GM08714 (cell line): ENCODE results near the gene PPP6C.

ENCODE experiments used
- H3K4me3 ChIP-seq: fragments of 200-500 bp; sonication (Bioruptor generic); 2 replicates; pipeline ENCODE4 v1.5.1; 2014; ENCODE audit warnings: mild to moderate bottlenecking, low read length, inconsistent platforms
- ZNF274 ChIP-seq: IDR thresholded peaks from 2 replicates; pipeline ENCODE4 v1.6.1; 2012; ENCODE audit warnings: mild to moderate bottlenecking, low read depth, low read length

PPP6C gene

DNA sequence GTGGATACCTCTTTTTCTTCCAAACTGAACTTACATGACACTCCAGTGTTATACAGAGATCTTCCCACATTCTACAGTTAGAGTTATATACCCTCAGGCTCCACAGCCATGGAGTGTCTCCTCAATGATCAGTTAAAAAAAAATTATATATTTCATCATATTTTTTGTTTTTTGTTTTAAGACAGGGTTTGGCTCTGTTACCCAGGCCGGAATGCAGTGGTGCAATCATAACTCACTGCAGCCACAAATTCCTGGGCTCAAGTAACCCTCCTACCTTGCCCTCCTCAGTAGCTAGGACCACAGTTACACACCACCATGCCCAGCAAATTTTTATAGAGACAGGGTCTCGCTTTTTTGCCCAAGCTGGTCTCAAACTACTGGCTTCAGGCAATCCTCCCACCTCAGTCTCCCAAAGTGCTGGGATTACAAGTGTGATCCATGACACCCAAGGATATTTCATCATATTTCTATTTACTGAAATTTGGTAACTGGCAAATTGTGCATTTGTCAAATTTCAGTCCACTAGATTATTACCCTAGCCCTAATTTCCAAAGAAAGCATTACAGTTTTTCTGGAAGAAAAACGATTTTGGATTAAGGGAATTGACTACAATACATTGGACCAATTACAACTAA is 28.2 kb downstream of the PPP6C start:
- TF ChIP-seq ZNF274: no peak

DNA sequence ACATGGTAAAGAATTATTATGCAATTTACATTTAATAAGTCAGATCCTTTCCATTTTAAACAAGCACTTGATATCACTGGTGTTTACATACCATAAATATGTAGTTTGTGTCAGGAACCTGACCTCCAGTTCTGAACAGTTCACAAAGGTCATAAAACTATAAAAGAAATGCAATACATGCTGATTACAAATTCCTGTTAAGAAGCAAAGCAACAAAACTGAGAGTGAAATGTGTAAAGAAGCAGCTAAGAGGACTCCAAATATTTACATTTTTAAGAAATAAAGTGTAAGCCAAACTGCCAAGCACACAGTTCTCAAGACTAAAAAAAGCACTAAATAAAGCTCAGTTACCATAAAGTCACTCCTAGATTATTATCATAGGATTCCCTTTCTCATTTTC is 28.9 kb downstream of the PPP6C start:
- no peak for TF ChIP-seq ZNF274
- no peak overlapping the region for H3K4me3 ChIP-seq

More for the DNA sequence above, 28.2 kb downstream of the PPP6C start:
- no peak overlapping the region for H3K4me3 ChIP-seq

DNA sequence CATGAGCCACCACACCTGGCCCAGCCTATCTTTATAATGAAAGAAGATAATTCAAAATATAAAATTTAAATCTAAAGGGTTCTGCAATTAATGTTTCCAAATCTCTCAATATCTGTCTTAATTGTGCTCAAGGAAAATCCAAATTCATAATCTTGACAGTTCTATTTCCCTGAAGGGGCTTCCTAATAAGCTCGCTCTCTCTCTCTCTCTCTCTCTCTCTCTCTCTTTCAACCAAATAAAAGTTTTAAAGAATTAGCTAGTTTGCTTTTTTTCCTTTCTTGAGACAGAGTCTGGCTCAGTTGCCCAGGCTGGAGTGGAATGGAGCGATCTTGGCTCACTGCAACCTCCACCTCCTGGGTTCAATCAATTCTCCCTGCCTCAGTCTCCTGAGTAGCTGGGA is 33.1 kb downstream of the PPP6C start:
- TF ChIP-seq ZNF274: no peak
- H3K4me3 ChIP-seq: no peak overlapping the region

DNA sequence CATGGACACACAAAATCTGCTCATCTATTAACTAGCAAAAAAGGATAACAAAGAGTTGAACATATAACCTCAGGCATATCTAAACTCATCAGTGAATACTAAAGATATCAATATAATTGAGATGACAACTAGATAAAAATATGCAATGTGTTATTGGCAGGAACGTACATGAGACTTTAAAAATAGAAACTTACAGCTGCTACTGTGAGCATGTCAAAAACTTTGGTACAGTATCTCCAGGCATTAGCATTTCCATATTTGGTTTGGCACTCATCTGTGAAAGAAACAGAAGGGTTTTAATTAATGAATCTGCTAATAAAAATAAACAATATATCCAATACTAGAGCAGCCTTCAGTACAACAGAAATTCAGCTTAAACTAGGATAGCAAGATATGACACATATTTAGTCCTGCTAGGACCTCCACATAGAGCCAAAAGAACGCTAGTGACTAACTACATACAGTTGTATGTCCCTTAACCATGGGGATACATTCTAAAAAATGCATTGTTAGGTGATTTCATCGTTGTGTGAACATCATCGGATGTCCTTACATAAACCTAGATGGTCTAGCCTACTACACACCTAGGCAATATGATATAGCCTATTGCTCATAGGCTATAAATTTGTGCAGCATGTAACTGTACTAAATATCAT is 35.8 kb downstream of the PPP6C start:
- H3K4me3 ChIP-seq: no peak overlapping the region
- TF ChIP-seq ZNF274: no peak

DNA sequence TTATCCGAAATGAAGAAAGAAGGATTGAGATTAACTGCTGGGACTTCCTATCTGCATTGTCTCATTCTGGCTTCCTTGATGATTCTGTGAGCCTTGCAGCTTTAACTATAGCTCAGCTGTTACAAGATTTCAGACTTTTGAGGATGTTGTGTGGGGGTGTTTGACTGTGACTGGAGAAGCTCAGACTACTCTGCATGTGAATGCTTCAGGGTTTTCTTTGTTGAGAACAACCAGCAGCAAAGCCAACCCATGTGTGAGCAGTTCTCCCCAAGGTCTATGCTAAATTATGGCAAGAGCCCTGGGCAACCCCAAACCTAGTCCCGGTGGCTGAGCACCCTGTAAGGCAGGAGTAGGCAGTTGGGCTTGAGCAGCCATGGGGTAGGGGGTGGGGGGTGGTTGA is 37.9 kb downstream of the PPP6C start:
- TF ChIP-seq ZNF274: no peak
- no peak overlapping the region for H3K4me3 ChIP-seq

DNA sequence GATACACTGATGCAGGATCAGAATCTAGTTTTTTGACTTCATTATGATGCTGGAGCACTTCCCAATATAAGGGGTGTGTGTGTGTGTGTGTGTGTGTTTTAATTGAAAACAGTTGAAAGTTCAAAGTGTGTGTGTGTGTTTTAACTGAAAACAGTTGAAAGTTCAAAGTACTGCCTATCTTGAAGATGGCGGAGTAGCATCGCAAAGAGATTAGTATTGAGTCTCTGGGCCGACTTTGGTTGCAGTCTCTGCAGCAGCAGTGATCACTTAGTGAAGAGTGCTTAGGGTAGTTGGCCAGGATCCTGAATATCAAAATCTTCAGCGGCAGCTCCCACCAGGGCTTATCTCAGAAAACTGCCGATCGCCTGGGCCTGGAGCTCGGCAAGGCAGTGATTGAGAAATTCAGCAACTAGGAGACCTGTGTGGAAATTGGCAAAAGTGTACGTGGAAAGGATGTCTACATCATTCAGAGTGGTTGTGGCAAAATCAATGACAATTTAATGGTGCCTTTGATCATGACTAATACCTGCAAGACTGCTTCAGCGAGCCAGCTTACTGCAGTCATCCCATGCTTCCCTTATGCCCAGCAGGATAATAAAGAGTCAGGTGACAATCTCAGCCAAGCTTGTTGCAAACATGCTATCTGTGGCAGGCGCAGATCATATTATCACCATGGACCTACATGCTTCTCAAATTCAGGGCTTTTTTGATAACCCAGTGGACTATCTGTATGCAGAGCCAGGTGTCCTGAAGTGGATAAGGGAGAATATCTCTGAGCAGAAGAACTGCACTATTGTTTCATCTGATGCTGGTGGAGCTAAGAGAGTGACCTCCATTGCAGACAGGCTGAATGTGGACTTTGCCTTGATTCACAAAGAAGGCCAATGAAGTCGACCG is 39.0 kb downstream of the PPP6C start:
- no peak for TF ChIP-seq ZNF274
- no peak overlapping the region for H3K4me3 ChIP-seq

DNA sequence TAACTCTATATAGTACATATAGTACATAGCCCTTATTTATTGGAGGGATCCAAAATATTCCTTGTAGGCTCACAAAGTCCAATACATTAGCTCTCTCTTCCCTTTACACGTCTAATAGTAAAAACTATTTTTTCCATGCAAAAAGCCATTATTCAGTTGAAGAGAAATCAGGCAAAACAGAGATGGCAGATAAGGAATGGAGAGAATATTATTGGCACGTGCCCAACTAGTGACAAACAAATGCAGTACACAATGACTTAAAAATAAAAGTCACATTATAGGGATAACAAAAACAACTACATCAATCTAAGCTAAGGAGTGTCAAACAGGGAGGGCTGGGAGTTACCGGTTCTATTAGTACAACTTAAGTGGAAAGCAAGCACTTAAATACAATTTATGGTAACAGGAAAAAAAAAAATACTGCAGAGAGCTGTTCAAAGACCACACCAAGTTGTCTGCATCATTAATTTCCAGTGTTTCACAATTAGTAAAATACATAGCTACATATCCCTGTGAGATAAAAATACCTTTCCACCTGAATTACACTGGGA is 42.1 kb downstream of the PPP6C start:
- no peak for TF ChIP-seq ZNF274

DNA sequence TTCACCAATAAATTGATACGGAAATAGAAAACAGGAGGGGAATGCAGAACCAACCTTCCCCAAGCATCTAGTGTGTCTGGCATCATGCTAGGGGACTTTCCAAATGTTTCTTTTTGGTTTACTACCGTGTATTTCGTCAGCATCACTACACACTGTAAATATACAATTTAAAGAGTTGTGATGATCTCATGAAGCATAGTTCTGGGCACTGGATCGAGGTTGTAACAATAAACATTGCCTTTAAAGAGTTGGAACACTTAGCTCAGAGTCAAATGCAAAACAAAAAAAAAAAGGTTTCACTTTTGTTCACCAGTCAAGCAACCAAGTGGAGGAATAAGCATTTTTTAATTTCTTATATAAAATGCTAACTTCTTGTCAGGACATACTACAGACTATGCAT is 43.4 kb downstream of the PPP6C start:
- H3K4me3 ChIP-seq: no peak overlapping the region

More for the DNA sequence above, 42.1 kb downstream of the PPP6C start:
- no peak overlapping the region for H3K4me3 ChIP-seq

DNA sequence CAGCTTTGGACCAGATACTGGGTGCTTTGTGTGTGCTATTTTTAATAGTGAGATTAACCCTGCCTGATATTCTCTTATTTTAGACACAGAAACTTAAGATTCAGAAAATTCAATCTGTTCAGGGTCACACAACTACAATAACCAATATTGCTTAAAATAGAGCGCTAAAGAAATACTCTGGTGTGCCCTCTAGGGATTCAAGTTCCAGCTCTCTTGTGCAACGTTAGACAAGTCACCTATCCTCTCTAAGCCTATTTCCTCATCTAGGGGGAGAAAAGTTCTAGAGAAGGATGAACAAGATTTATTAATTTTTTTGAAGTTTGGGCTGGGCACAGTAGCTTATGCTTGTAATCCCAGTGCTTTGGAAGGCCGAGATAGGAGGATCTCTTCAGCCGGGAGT is 44.2 kb downstream of the PPP6C start:
- H3K4me3 ChIP-seq: no peak overlapping the region
- no peak for TF ChIP-seq ZNF274

More for the DNA sequence above, 43.4 kb downstream of the PPP6C start:
- TF ChIP-seq ZNF274: no peak

DNA sequence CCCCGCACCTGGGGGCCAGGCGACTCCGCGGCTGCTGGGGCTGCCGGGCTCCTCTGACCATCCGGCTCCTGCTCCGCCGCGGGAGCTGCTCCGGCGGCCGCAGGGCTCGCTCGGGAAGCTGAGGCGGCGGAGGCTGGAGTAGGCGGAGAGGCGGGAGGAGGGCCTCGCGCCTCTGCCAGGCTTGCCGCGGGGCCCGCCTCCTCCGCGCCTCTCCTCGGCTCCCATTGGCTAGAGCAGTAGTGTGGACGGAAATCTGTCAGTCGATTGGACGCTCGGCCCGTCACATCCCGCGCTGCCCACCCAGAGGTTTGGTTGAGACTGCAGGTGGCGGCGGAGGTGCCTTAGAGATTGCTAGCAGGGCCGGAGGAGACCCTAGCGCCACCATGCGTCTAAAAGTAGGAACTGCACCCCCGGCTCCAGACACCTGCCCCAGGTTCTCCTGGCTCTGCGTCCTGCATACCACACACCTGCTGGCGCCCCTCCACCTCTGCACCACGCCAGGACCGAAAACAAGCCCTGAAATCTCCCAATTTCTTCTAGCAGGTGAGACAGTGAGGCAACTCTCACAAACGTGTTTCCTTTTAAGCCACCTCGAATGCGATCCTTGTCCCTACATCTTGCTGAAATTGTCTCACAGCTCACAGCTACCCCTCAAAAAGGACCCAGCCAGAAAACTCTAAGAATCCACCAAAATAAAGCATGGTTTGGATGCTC is 46.1 kb downstream of the PPP6C start, which contains the start of gene SCAI:
SCAI (minus strand) TSS at position 152 of the 714 bp plus-strand sequence; CDS start at position 61, 91 bp downstream.
- no peak for TF ChIP-seq ZNF274

DNA sequence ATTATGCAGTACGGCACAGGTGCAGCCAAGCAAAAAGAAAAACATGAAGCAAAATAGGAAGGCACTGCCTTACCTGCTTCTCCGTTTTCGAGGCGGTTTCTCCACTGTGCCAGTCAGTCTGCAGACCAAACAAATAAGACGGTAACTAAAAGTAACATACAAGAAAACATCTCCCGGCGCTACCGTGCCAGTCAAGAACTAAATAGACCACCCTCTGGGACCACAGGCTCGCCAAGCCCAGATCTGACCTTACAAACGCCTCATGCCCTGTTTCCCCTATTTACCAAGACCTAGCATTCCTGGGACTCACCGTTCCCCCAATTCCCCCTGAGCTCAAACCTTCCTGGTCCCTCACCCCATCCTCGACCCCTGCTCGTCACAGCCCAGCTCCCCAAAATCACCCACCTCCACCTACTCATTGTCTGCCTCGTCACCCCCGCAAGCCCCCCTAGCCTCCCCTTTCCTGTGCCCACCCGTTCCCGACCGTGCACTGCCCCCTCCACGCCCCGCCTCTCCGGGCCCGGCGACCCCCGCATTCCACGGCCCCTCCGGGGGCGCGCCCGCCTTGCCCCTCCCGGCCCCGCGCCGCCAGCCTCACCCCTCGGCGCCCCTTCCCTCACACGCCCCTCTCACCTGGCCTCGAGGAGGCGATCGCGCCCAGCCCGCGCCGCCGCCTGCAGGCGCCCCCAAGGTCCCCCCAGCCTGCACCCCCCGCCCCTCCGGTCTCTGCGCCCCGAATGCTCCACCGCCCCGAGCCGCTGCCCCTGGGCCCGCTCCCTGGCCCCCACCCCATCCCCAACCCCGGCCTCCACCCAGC is 46.8 kb downstream of the PPP6C start:
- TF ChIP-seq ZNF274: no peak
- peak overlapping the region; percentile 79 for H3K4me3 ChIP-seq

More for the DNA sequence above, 46.1 kb downstream of the PPP6C start, which contains the start of gene SCAI:
- peak within 1 kb of the TSS; percentile 79 for H3K4me3 ChIP-seq

DNA sequence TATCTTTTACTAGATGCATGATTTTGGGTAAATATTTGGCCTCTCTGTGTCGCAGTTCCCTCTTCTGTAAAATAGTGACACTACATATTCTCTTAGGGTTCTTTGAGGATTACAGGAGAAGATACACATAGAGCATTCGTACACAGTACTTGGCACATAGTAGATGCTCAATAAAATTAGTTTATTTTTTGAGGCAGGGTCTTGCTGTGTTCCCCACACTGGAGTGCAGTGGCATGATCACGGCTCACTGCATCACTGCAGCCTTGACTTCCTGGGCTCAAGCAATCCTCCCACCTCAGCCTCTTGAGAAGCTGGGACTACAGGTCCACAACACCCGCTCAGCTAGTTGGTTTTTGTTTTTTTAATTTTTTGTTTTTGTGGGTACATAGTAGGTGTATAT is 47.9 kb downstream of the PPP6C start:
- no peak overlapping the region for H3K4me3 ChIP-seq
- TF ChIP-seq ZNF274: no peak

DNA sequence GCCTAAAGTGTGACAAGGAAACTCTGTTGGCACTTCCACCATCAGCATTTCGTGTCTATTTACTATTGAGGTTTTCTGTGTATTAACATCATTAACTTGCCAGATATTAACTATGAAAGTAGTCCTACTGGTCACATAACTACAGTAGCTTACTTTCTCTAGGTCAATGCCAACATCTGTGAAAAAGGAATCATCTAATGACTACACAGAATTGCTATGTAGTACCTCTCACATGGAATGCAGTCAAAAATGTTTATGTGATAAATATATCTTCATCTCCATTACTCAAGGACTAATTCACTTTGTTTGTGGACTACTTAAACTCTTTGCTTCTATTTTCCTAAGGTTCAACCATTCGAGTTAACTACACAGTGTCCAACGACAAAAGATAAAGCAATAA is 48.4 kb downstream of the PPP6C start:
- TF ChIP-seq ZNF274: no peak
- H3K4me3 ChIP-seq: no peak overlapping the region

DNA sequence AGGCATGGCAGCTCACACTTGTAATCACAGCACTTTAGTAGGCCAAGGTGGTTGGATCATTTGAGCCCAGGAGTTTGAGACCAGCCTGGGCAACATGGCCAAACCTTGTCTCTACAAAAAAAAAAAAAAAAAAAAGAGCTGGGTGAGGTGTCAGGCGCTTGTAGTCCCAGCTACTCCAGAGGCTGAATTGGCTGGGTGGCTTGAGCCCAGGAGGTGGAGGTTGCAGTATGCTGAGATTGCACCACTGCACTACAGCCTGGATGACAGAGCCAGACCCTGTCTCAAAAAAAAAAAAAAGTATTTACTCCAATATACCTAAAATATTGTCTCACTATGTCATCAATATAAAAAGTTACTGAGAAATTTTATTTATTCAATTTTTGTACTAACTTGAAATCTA is 49.0 kb downstream of the PPP6C start:
- no peak overlapping the region for H3K4me3 ChIP-seq
- TF ChIP-seq ZNF274: no peak
